Astrocyte (in vitro differentiated cells and primary cell): Measurements from ENCODE around the gene ZNF592. TPM values are rescaled to one million over a fixed set of nuclear protein-coding genes. Genes with fewer than 3 reads are reported as not detected.

Source experiments
- DNase-seq: peaks from one replicate; pipeline ENCODE4 v3.0.0-alpha.2; 2010; ENCODE audit warnings: low read depth
- FAIRE-seq: peaks from 2 replicates; lab custom pipeline; 2011; peaks lifted over from hg19 to GRCh38; lab: Jason Lieb, UNC
- H2AFZ ChIP-seq: 2 replicates; pipeline ENCODE4 v1.6.0; 2012; ENCODE audit warnings: low read depth, low read length, inconsistent platforms
- H3K27ac ChIP-seq: 2 replicates; pipeline ENCODE4 v1.5.1; 2011; ENCODE audit warnings: low read depth, low read length, inconsistent platforms
- H3K27me3 ChIP-seq: 2 replicates; pipeline ENCODE4 v1.6.0; 2011; ENCODE audit warnings: low read length, inconsistent platforms; ENCODE audit not compliant: insufficient read depth
- H3K36me3 ChIP-seq: 2 replicates; pipeline ENCODE4 v1.5.1; 2011; ENCODE audit warnings: low read length, inconsistent platforms; ENCODE audit not compliant: insufficient read depth
- H3K4me1 ChIP-seq: 2 replicates; pipeline ENCODE4 v1.5.1; 2011; ENCODE audit warnings: low read length, inconsistent platforms; ENCODE audit not compliant: insufficient read depth
- H3K4me2 ChIP-seq: 2 replicates; pipeline ENCODE4 v1.6.0; 2012; ENCODE audit warnings: low read length, inconsistent platforms
- H3K4me3 ChIP-seq: 2 replicates; pipeline ENCODE4 v1.5.1; 2011; ENCODE audit warnings: low read depth, mild to moderate bottlenecking, low read length, inconsistent platforms; ENCODE audit not compliant: insufficient read depth
- H3K79me2 ChIP-seq: 2 replicates; pipeline ENCODE4 v1.6.0; 2012; ENCODE audit warnings: mild to moderate bottlenecking, low read length, inconsistent platforms; ENCODE audit not compliant: insufficient read depth
- H3K9ac ChIP-seq: 2 replicates; pipeline ENCODE4 v1.6.0; 2012; ENCODE audit warnings: mild to moderate bottlenecking, low read length, inconsistent platforms
- H3K9me3 ChIP-seq: 2 replicates; pipeline ENCODE4 v1.5.1; 2012; ENCODE audit warnings: low read depth, mild to moderate bottlenecking, low read length, inconsistent platforms; ENCODE audit not compliant: insufficient read depth
- H4K20me1 ChIP-seq: 2 replicates; pipeline ENCODE4 v1.6.0; 2012; ENCODE audit warnings: low read length, inconsistent platforms; ENCODE audit not compliant: insufficient read depth
- H3K27ac Mint-ChIP-seq: one replicate; pipeline ENCODE4 v1.8.0; 2021; ENCODE audit warnings: mild to moderate bottlenecking, mixed read lengths; ENCODE audit not compliant: unreplicated experiment
- H3K27me3 Mint-ChIP-seq: one replicate; pipeline ENCODE4 v1.8.0; 2021; ENCODE audit warnings: low read depth, mixed read lengths; ENCODE audit not compliant: unreplicated experiment
- H3K36me3 Mint-ChIP-seq: one replicate; pipeline ENCODE4 v1.8.0; 2021; ENCODE audit warnings: low read depth, mixed read lengths; ENCODE audit not compliant: unreplicated experiment
- H3K4me1 Mint-ChIP-seq: one replicate; pipeline ENCODE4 v1.8.0; 2021; ENCODE audit warnings: low read depth, mixed read lengths; ENCODE audit not compliant: unreplicated experiment
- H3K4me3 Mint-ChIP-seq: one replicate; pipeline ENCODE4 v1.8.0; 2021; ENCODE audit warnings: mild to moderate bottlenecking, moderate library complexity, mixed read lengths; ENCODE audit not compliant: unreplicated experiment
- H3K9me3 Mint-ChIP-seq: one replicate; pipeline ENCODE4 v1.8.0; 2021; ENCODE audit warnings: mild to moderate bottlenecking, mixed read lengths; ENCODE audit not compliant: unreplicated experiment
- EZH2 ChIP-seq: IDR thresholded peaks from 2 replicates; pipeline ENCODE4 v1.6.1; 2012; ENCODE audit warnings: mild to moderate bottlenecking, low read length, inconsistent platforms; ENCODE audit not compliant: insufficient read depth
- total RNA-seq: library from RNA; stranded (reverse); gene quantifications from 2 replicates; pipeline ENCODE4 v1.2.1, GENCODE V29; 2021
- TF ChIP-seq, protein P1 (sequence below): IDR thresholded peaks from 2 replicates; pipeline ENCODE4 v1.5.1; 2011; ENCODE audit warnings: low read depth, mild to moderate bottlenecking, inconsistent platforms, low read length, moderate library complexity; ENCODE audit not compliant: insufficient read depth

The ZNF592 gene
- total RNA-seq, 1 donor from 2014 or later: 25.1 TPM

DNA sequence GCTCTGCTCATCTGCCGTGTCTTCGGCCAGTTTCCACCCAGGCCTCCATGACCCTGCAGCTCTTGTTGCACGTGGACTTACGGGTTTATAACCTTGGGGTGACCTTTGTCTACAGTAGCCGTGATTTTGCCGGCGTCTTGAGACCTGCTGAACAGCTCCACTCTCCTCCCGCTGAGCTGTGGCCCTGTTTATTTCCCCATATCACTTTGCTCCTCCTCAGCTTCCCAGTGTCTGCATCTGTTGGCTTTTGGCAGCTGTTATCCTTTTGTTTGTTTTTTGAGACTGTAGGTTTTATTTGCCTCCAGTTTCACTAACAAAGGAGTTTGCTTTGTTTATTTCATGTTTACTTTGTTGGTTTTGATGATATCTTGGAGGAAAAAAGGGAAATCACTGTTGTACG lies 106.7 kb downstream of the ZNF592 start:
- TF ChIP-seq, protein P1, sequence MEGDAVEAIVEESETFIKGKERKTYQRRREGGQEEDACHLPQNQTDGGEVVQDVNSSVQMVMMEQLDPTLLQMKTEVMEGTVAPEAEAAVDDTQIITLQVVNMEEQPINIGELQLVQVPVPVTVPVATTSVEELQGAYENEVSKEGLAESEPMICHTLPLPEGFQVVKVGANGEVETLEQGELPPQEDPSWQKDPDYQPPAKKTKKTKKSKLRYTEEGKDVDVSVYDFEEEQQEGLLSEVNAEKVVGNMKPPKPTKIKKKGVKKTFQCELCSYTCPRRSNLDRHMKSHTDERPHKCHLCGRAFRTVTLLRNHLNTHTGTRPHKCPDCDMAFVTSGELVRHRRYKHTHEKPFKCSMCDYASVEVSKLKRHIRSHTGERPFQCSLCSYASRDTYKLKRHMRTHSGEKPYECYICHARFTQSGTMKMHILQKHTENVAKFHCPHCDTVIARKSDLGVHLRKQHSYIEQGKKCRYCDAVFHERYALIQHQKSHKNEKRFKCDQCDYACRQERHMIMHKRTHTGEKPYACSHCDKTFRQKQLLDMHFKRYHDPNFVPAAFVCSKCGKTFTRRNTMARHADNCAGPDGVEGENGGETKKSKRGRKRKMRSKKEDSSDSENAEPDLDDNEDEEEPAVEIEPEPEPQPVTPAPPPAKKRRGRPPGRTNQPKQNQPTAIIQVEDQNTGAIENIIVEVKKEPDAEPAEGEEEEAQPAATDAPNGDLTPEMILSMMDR: no peak
- no peak for TF ChIP-seq EZH2
- H3K36me3 ChIP-seq: no peaks in the 10 kb centered on the region
- H3K9ac ChIP-seq: no peak overlapping the region
- no peaks in the 10 kb centered on the region for H3K9me3 ChIP-seq
- no peaks in the 10 kb centered on the region for H3K4me1 Mint-ChIP-seq
- no peaks in the 10 kb centered on the region for H3K27me3 ChIP-seq
- no peak for FAIRE-seq
- DNase-seq: no peak
- no peak overlapping the region for H2AFZ ChIP-seq
- no peak overlapping the region for H3K4me3 ChIP-seq
- no peaks in the 10 kb centered on the region for H3K4me1 ChIP-seq
- H3K27ac Mint-ChIP-seq: no peak overlapping the region
- no peak overlapping the region for H3K4me3 Mint-ChIP-seq
- peaks cover 2% of the 10 kb centered on the region for H3K36me3 Mint-ChIP-seq
- no peaks in the 10 kb centered on the region for H3K79me2 ChIP-seq
- H3K9me3 Mint-ChIP-seq: no peaks in the 10 kb centered on the region
- H4K20me1 ChIP-seq: no peaks in the 10 kb centered on the region
- H3K27me3 Mint-ChIP-seq: peaks cover 3% of the 10 kb centered on the region
- H3K27ac ChIP-seq: no peak overlapping the region
- H3K4me2 ChIP-seq: no peak overlapping the region

DNA sequence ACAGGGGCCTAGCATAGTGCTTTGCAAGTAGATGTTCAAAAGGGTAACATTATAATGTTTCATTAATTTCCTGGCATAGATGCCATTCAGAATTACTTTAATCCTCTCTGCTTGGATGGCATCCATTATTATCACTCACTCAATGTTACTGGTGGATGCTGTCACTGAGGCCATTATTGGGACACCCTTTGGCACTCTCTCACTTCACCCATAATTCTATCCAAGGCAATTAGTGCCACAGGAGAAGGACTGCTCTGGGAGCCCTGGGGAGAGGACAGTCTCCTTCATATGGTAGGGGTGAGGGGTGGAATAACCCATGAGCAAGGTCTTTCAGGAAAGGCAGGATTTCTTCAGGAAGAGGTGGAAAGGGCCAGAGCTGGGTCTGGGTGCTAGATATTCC lies 107.4 kb downstream of the ZNF592 start:
- Histone ChIP-seq H4K20me1 (no peaks in the 10 kb centered on the region), H3K27me3 (no peaks in the 10 kb centered on the region), H3K9me3 (no peaks in the 10 kb centered on the region), H3K27ac (no peak overlapping the region), H3K9ac (no peak overlapping the region), H2AFZ (no peak overlapping the region), H3K4me1 (no peaks in the 10 kb centered on the region), H3K4me3 (no peak overlapping the region), H3K4me2 (no peak overlapping the region), H3K36me3 (no peaks in the 10 kb centered on the region), H3K79me2 (no peaks in the 10 kb centered on the region)
- no peaks in the 10 kb centered on the region for H3K9me3 Mint-ChIP-seq
- H3K27ac Mint-ChIP-seq: no peak overlapping the region
- no peaks in the 10 kb centered on the region for H3K4me1 Mint-ChIP-seq
- H3K27me3 Mint-ChIP-seq: peaks cover 5% of the 10 kb centered on the region
- TF ChIP-seq, protein P1: no peak
- TF ChIP-seq EZH2: no peak
- FAIRE-seq: no peak
- H3K36me3 Mint-ChIP-seq: peaks cover 2% of the 10 kb centered on the region
- DNase-seq: no peak
- no peak overlapping the region for H3K4me3 Mint-ChIP-seq

Other genes starting within 250 kb of the ZNF592 start
- gene ZSCAN2, start 147.6 kb upstream of the ZNF592 start, total RNA-seq: 13.5 and 16.2 TPM in 2 replicates
- 22.1 and 23.9 TPM in 2 replicates for gene WDR73, start 94.3 kb upstream of the ZNF592 start, total RNA-seq
- gene NMB, start 90.4 kb upstream of the ZNF592 start, total RNA-seq: 6.1 and 6.4 TPM in 2 replicates
- gene SEC11A, start 32.5 kb upstream of the ZNF592 start, total RNA-seq: 187 and 198 TPM in 2 replicates
- 6.8 and 9.1 TPM in 2 replicates for gene ALPK3, start 68.8 kb downstream of the ZNF592 start, total RNA-seq
- gene SLC28A1, start 136.1 kb downstream of the ZNF592 start, total RNA-seq: not detected in 2 replicates
- 16.3 and 18.0 TPM in 2 replicates for gene PDE8A, start 233.3 kb downstream of the ZNF592 start, total RNA-seq